ENCODE data around the gene TECPR1.

DNA sequence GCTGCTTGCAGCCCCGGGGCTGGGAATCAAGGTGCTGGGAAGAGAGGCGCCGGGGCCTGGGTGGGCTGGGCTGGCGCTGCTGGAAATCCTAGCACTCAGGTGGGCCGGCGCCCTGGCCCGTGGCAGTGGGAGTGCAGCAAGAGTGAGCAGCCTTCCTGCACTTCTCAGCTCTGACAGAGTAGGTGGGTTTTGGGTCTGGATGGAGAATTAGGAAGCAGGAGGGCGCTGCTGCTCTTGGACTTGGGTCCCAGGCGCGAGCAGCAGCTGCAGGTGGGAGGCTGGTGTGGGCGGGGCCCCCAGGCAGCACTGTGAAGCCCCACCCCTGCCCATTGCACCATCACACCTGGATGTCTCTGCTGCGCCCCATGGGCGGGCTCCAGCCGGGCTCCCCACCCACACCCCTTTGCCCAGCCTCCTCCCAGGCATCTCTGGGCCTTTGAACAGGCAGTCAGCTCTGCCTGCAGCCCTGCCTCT, 35.5 kb upstream of the TECPR1 start:
- TF ChIP-seq CTCF (conservative IDR thresholded peaks at IDR 0.05; ENCODE audit: low read depth, low read length) (no peak), EZH2 (IDR thresholded peaks at IDR 0.05; ENCODE audit: low read length, unreplicated experiment) (no peak)

All from PC-3 (cell line).